Measurements from ENCODE around the gene DSCAML1.

The DSCAML1 gene

GRCh38 chr11:117428856-117429229 is 368.2 kb downstream of the DSCAML1 start:
- no peak for DNase-seq (ENCODE audit: low read depth in 2 of 2)

- DNase-seq (ENCODE audit: low read depth in 2 of 2) = no peak
These were observed 368.7 kb downstream of the DSCAML1 start for GRCh38 chr11:117428186-117428855.

GRCh38 chr11:117427356-117427874 is 369.6 kb downstream of the DSCAML1 start:
- DNase-seq (ENCODE audit: low read depth in 2 of 2) = no peak

GRCh38 chr11:117426941-117427340 is 370.1 kb downstream of the DSCAML1 start:
- no peak for DNase-seq (ENCODE audit: low read depth in 2 of 2)

- DNase-seq (ENCODE audit: low read depth in 2 of 2) = peak; percentile 58 to 76
These were observed 370.7 kb downstream of the DSCAML1 start for GRCh38 chr11:117426297-117426685.

GRCh38 chr11:117425679-117426296 is 371.2 kb downstream of the DSCAML1 start:
- DNase-seq (ENCODE audit: low read depth in 2 of 2) = no peak

GRCh38 chr11:117424781-117425180 is 372.2 kb downstream of the DSCAML1 start:
- no peak for DNase-seq (ENCODE audit: low read depth in 2 of 2)

- no peak for DNase-seq (ENCODE audit: low read depth in 2 of 2)
These were observed 373.9 kb downstream of the DSCAML1 start for GRCh38 chr11:117423046-117423575.

- DNase-seq (ENCODE audit: low read depth in 2 of 2) = no peak
These were observed 375.5 kb downstream of the DSCAML1 start for GRCh38 chr11:117421476-117421875.

- DNase-seq (ENCODE audit: low read depth in 2 of 2) = no peak
These were observed 376.0 kb downstream of the DSCAML1 start for GRCh38 chr11:117421041-117421440.

- no peak for DNase-seq (ENCODE audit: low read depth in 2 of 2)
These were observed 376.4 kb downstream of the DSCAML1 start for GRCh38 chr11:117420598-117420997.

- no peak for DNase-seq (ENCODE audit: low read depth in 2 of 2)
These were observed 376.9 kb downstream of the DSCAML1 start for GRCh38 chr11:117420143-117420485.

- no peak for DNase-seq (ENCODE audit: low read depth in 2 of 2)
These were observed 377.4 kb downstream of the DSCAML1 start for GRCh38 chr11:117419482-117420142.

- DNase-seq (ENCODE audit: low read depth in 2 of 2) = no peak
These were observed 378.1 kb downstream of the DSCAML1 start for GRCh38 chr11:117418737-117419481.

- no peak for DNase-seq (ENCODE audit: low read depth in 2 of 2)
These were observed 379.2 kb downstream of the DSCAML1 start for GRCh38 chr11:117417856-117418255.

- no peak for DNase-seq (ENCODE audit: low read depth in 2 of 2)
These were observed 379.7 kb downstream of the DSCAML1 start for GRCh38 chr11:117417342-117417741.

- DNase-seq (ENCODE audit: low read depth in 2 of 2) = no peak
These were observed 381.6 kb downstream of the DSCAML1 start for GRCh38 chr11:117415358-117415896.

- DNase-seq (ENCODE audit: low read depth in 2 of 2) = no peak
These were observed 382.3 kb downstream of the DSCAML1 start for GRCh38 chr11:117414724-117415123.

- no peak for DNase-seq (ENCODE audit: low read depth in 2 of 2)
These were observed 383.4 kb downstream of the DSCAML1 start for GRCh38 chr11:117413616-117414015.

GRCh38 chr11:117412653-117413275 is 384.3 kb downstream of the DSCAML1 start:
- DNase-seq (ENCODE audit: low read depth in 2 of 2) = no peak

- DNase-seq (ENCODE audit: low read depth in 2 of 2) = no peak
These were observed 384.8 kb downstream of the DSCAML1 start for GRCh38 chr11:117412176-117412575.
